ENCODE measurements around the gene CCSAP.
"Not testable (repeated sequence)": the region's sequence is repeated elsewhere in the genome, so short reads cannot be mapped to it uniquely, and the experiment has no call there.

Gene CCSAP

DNA sequence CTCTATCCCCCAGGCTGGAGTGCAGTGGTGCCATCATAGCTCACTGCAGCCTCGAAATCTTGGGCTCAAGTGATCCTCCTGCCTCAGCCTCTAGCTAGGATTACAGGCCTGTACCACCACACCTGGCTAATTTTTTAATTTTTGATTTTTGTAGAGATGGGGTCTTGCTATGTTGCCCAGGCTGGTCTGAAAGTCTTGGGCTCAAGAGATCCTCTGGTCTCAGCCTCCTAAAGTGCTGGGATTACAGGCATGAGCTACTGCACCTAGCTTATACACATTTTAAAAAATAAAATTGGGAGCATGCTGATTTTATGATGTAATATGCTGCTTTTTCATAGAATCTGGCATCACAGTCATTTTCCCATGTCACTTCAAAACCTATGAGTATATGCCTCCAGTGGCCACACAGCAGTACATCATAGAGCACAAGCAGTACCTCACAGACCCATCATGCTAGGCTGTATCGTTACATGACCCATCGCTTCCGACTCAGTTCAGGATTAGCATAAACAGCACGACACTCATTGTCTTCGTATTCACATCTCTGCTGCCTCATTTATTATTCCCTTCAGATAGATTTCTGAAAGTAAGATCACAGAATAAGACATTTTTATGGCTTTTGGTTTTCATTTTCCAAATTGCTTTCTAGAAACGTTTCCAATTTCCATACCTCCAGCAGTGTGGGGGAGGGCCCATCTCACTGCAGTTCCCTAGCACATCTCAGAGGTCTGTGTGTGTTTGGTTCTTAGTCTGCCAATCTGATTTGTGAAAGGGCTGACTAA is 35.9 kb upstream of the CCSAP start:
- peak overlapping the region; percentile 24; the same call in 1 of the 2 replicates for H3K4me3 ChIP-seq (ENCODE audit: low read length)
- no peaks in the 10 kb centered on the region for H3K9me3 ChIP-seq (ENCODE audit: insufficient read depth, low read depth, low read length)
- H3K4me1 ChIP-seq (ENCODE audit: insufficient read depth, low read length): peaks cover 21% of the 10 kb centered on the region; the same call in 1 of the 2 replicates
- H3K36me3 ChIP-seq (ENCODE audit: insufficient read depth, low read depth, low read length): no peaks in the 10 kb centered on the region
- no peak overlapping the region for H3K27ac ChIP-seq (ENCODE audit: low read length)
- peaks cover 16% of the 10 kb centered on the region for H3K27me3 ChIP-seq (ENCODE audit: insufficient read depth, low read length)
- no peak overlapping the region for H3K9ac ChIP-seq (ENCODE audit: low read depth, low read length)

DNA sequence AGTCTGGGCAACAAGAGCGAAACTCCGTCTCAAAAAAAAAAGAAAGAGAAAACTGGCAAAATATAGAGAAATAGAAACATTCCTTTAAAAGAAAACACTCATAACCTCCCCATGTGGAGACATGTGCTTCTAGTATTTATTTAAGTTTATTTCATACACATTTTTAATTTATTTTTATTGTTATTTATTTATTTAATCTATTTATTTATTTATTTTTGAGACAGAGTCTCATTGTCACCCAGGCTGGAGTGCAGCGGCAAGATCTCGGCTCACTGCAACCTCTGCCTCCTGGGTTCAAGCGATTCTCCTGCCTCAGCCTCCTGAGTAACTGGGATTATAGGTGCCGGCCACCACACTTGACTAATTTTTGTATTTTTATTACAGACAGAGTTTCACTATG is 35.2 kb upstream of the CCSAP start:
- H3K9ac ChIP-seq (ENCODE audit: low read depth, low read length); H3K36me3 ChIP-seq (ENCODE audit: insufficient read depth, low read depth, low read length); H3K9me3 ChIP-seq (ENCODE audit: insufficient read depth, low read depth, low read length); H3K27ac ChIP-seq (ENCODE audit: low read length); H3K4me3 ChIP-seq (ENCODE audit: low read length): not testable (repeated sequence)
- Histone ChIP-seq H3K27me3 (ENCODE audit: insufficient read depth, low read length) (peaks cover 16% of the 10 kb centered on the region), H3K4me1 (ENCODE audit: insufficient read depth, low read length) (peaks cover 21% of the 10 kb centered on the region; the same call in 1 of the 2 replicates)

DNA sequence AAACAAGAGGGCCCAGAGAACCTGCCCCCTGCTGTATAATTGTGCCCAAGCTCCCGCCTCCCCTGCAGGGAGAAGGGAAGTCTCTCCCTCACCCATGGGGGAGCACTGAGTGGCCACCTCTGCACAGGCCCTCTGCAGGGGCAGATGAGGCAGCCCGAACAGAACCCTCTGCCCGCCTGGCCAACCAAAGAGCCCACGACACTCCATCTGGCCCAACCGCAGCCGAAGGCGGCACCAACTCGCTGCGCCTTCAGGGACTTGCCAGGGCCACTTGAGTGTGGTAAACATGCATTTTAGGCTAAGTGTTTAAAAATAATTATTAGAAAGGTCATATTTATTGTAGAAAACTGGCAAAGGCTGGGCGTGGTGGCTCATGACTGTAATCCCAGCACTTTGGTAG is 34.6 kb upstream of the CCSAP start:
- Histone ChIP-seq H3K27ac (ENCODE audit: low read length) (no peak overlapping the region), H3K4me3 (ENCODE audit: low read length) (no peak overlapping the region), H3K4me1 (ENCODE audit: insufficient read depth, low read length) (peaks cover 21% of the 10 kb centered on the region; the same call in 1 of the 2 replicates), H3K27me3 (ENCODE audit: insufficient read depth, low read length) (peaks cover 16% of the 10 kb centered on the region), H3K36me3 (ENCODE audit: insufficient read depth, low read depth, low read length) (no peaks in the 10 kb centered on the region), H3K9ac (ENCODE audit: low read depth, low read length) (no peak overlapping the region), H3K9me3 (ENCODE audit: insufficient read depth, low read depth, low read length) (no peaks in the 10 kb centered on the region)

DNA sequence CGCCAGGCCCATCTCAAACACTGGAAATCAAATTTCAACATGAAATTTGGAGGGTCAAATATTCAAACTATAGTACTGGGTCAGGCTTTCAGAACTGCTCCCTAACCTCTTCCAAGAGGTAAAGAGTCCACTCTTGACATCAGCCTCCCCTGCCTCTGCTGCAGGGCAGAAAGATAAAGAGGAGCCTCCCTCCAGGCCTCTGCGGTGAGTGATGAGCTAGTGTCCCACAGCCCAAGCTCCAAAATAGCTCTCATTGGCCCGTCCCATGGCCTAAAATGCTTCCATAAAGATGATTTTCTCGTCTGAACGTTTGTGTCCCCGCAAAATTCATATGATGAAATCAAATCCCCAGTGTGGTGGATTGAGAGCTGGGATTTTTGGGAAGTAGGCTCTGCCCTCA is 33.7 kb upstream of the CCSAP start:
- H3K27ac ChIP-seq (ENCODE audit: low read length): no peak overlapping the region
- H3K27me3 ChIP-seq (ENCODE audit: insufficient read depth, low read length): peaks cover 16% of the 10 kb centered on the region
- no peaks in the 10 kb centered on the region for H3K9me3 ChIP-seq (ENCODE audit: insufficient read depth, low read depth, low read length)
- H3K9ac ChIP-seq (ENCODE audit: low read depth, low read length): no peak overlapping the region
- peaks cover 21% of the 10 kb centered on the region; the same call in 1 of the 2 replicates for H3K4me1 ChIP-seq (ENCODE audit: insufficient read depth, low read length)
- no peaks in the 10 kb centered on the region for H3K36me3 ChIP-seq (ENCODE audit: insufficient read depth, low read depth, low read length)
- no peak overlapping the region for H3K4me3 ChIP-seq (ENCODE audit: low read length)

DNA sequence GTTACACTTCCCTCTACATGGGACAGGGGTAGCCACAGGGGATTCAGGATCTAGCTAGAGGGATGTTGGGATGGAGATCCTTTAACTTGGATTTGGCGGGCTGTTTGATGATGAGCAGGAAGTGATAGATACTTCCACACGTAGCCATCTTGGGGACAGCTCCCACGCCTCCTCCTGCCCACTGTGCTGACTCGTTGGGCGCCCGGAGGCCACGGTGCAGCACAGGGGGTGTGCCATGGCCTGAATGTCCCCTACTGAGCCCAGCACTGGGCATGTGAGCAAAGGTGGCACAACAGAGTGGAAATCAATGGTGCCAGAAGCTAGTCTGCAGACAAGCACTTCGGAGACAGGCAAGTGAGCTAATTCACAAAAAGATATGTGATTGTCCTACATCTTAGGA is 31.6 kb upstream of the CCSAP start:
- Histone ChIP-seq H3K36me3 (ENCODE audit: insufficient read depth, low read depth, low read length) (no peaks in the 10 kb centered on the region), H3K9me3 (ENCODE audit: insufficient read depth, low read depth, low read length) (no peaks in the 10 kb centered on the region), H3K27ac (ENCODE audit: low read length) (no peak overlapping the region), H3K4me3 (ENCODE audit: low read length) (no peak overlapping the region), H3K9ac (ENCODE audit: low read depth, low read length) (no peak overlapping the region), H3K4me1 (ENCODE audit: insufficient read depth, low read length) (peaks cover 4% of the 10 kb centered on the region; the same call in 1 of the 2 replicates), H3K27me3 (ENCODE audit: insufficient read depth, low read length) (no peaks in the 10 kb centered on the region)

DNA sequence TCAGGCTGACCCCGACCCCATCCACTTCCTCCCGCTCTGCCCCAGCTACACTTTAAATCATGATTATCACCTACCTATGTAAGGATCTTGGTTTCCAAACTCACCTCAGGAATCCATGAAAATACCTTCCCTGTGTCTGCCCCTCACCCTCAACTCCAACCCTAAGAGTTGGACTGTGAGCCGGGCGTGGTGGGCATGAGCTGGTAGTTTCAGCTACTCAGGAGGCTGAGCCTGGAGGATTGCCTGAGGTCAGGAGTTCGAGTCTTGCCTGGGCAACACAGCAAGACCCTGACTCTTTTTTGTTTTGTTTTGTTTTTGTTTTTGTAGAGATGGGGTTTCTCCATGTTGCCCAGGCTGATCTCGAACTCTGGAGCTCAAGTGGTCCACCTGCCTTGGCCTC is 30.5 kb upstream of the CCSAP start:
- no peaks in the 10 kb centered on the region for H3K9me3 ChIP-seq (ENCODE audit: insufficient read depth, low read depth, low read length)
- no peaks in the 10 kb centered on the region for H3K36me3 ChIP-seq (ENCODE audit: insufficient read depth, low read depth, low read length)
- no peak overlapping the region for H3K4me3 ChIP-seq (ENCODE audit: low read length)
- H3K27me3 ChIP-seq (ENCODE audit: insufficient read depth, low read length): no peaks in the 10 kb centered on the region
- no peak overlapping the region for H3K9ac ChIP-seq (ENCODE audit: low read depth, low read length)
- no peak overlapping the region for H3K27ac ChIP-seq (ENCODE audit: low read length)
- H3K4me1 ChIP-seq (ENCODE audit: insufficient read depth, low read length): no peaks in the 10 kb centered on the region

DNA sequence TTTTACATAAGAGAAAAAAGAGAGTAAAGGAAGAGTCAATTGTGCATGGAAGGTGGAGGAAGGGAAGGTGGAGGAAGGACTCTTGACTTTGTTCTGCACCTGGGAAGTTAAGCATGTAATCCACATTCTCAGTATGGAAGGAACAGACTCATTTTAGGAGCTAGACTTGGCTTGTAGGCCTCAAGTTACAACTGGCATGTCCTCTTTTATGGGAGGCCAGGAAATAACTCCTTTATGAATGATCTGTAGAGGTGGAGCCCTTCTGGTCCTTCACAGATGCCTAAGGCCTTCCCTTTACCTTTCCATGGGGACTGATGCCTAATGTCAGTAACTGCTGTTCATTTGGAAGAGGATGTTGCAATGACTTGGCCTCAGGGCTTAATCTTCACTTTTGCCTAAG is 29.4 kb upstream of the CCSAP start:
- Histone ChIP-seq H3K36me3 (ENCODE audit: insufficient read depth, low read depth, low read length) (no peaks in the 10 kb centered on the region), H3K27ac (ENCODE audit: low read length) (no peak overlapping the region), H3K9me3 (ENCODE audit: insufficient read depth, low read depth, low read length) (no peaks in the 10 kb centered on the region)

DNA sequence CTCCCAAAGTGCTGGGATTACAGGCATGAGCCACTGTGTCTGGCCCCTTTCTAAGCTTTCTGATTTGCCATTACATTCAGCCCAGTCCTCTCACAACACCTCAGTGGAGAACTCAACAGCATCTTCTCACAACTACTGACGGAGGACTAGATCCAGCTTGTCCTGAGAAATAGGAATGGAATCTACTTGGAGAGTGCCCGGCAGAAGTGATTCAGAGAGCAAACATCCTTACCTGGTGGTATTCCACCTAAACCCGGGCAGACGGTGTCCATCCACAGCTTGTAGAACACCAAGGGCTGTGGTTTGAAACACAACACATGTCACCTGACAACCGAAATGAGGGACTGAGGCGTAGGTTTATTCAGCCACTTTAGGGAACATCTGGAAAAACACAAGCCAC is 28.8 kb upstream of the CCSAP start:
- Histone ChIP-seq H3K36me3 (ENCODE audit: insufficient read depth, low read depth, low read length) (no peaks in the 10 kb centered on the region), H3K9ac (ENCODE audit: low read depth, low read length) (no peak overlapping the region), H3K27me3 (ENCODE audit: insufficient read depth, low read length) (no peaks in the 10 kb centered on the region), H3K4me1 (ENCODE audit: insufficient read depth, low read length) (no peaks in the 10 kb centered on the region), H3K27ac (ENCODE audit: low read length) (no peak overlapping the region), H3K9me3 (ENCODE audit: insufficient read depth, low read depth, low read length) (no peaks in the 10 kb centered on the region), H3K4me3 (ENCODE audit: low read length) (no peak overlapping the region)

More for the DNA sequence above, 29.4 kb upstream of the CCSAP start:
- H3K4me3 ChIP-seq (ENCODE audit: low read length): no peak overlapping the region
- no peaks in the 10 kb centered on the region for H3K4me1 ChIP-seq (ENCODE audit: insufficient read depth, low read length)
- no peak overlapping the region for H3K9ac ChIP-seq (ENCODE audit: low read depth, low read length)
- no peaks in the 10 kb centered on the region for H3K27me3 ChIP-seq (ENCODE audit: insufficient read depth, low read length)

DNA sequence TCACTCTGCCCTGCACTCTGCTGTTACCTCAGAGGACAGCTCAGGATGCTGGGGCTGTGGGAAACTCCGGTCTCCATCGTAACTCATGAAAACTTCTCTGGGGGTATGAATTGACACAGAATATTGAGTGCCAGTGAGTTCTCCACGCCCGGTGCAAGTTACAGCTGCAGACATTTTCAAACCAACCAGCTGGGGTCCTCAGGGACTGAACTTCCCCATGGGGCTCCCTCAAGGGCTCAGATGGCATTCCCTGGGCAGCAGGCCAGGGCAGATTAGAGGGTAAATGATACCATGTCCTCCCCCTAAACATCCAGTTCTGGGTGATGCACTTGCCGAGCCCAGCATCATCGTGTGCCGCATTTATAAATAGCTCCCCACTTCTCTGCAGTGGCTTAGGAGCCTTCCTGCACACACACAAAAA is 27.8 kb upstream of the CCSAP start:
- Histone ChIP-seq H3K36me3 (ENCODE audit: insufficient read depth, low read depth, low read length) (no peaks in the 10 kb centered on the region), H3K27me3 (ENCODE audit: insufficient read depth, low read length) (no peaks in the 10 kb centered on the region), H3K4me1 (ENCODE audit: insufficient read depth, low read length) (no peaks in the 10 kb centered on the region), H3K27ac (ENCODE audit: low read length) (no peak overlapping the region), H3K9me3 (ENCODE audit: insufficient read depth, low read depth, low read length) (no peaks in the 10 kb centered on the region), H3K9ac (ENCODE audit: low read depth, low read length) (no peak overlapping the region), H3K4me3 (ENCODE audit: low read length) (no peak overlapping the region)

DNA sequence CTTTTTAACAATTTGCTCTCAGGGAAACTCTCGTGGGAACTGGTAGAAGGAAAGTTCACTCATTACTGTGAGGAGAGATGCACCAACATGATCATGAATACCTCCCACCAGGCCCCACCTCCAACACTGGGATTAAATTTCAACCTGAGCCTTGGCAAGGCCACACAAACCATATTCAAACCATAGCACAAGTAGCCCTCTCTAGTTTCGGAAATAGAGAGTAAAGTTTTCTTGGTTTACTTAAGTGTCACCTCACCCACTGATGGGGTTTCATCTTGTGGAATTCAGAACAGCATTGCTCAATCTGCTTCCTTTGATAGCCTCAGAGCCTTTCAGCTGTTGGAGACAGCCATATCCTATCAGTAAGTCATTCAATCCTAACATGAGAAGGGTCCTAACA is 25.5 kb upstream of the CCSAP start:
- Histone ChIP-seq H3K27ac (ENCODE audit: low read length) (no peak overlapping the region), H3K36me3 (ENCODE audit: insufficient read depth, low read depth, low read length) (no peaks in the 10 kb centered on the region), H3K9ac (ENCODE audit: low read depth, low read length) (no peak overlapping the region), H3K27me3 (ENCODE audit: insufficient read depth, low read length) (no peaks in the 10 kb centered on the region), H3K4me3 (ENCODE audit: low read length) (no peak overlapping the region), H3K4me1 (ENCODE audit: insufficient read depth, low read length) (no peaks in the 10 kb centered on the region), H3K9me3 (ENCODE audit: insufficient read depth, low read depth, low read length) (no peaks in the 10 kb centered on the region)

DNA sequence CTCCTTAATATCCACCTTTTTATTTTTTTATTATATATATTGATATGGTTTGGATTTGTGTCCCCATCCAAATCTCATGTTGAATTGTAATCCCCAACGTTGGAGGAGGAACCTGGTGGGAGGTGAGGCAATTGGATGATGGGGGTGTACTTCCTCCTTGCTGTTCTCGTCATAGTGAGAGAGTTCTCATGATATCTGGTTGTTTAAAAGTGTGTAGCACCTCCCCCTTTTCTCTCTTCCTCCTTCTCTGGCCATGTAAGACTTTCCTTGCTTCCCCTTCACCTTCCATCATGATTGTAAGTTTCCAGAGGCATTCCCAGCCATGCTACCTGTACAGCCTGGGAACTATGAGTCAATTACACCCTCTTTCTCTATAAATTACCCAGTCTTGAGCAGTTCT is 22.7 kb upstream of the CCSAP start:
- Histone ChIP-seq H3K9ac (ENCODE audit: low read depth, low read length) (no peak overlapping the region), H3K9me3 (ENCODE audit: insufficient read depth, low read depth, low read length) (no peaks in the 10 kb centered on the region), H3K36me3 (ENCODE audit: insufficient read depth, low read depth, low read length) (no peaks in the 10 kb centered on the region), H3K4me1 (ENCODE audit: insufficient read depth, low read length) (no peaks in the 10 kb centered on the region; the same call in 1 of the 2 replicates), H3K4me3 (ENCODE audit: low read length) (no peak overlapping the region), H3K27me3 (ENCODE audit: insufficient read depth, low read length) (no peaks in the 10 kb centered on the region; the same call in 1 of the 2 replicates), H3K27ac (ENCODE audit: low read length) (no peak overlapping the region)
